ENCODE data around the gene BMP7. TPM values are rescaled to one million over a fixed set of nuclear protein-coding genes. Genes with fewer than 3 reads are reported as not detected.

The BMP7 gene
- total and polyA plus RNA-seq, 12 donors = 0.72 to 19.2 (median 4.1) TPM

GRCh38 chr20:57215426-57215825, 51.0 kb downstream of the BMP7 start:
- intact Hi-C loops (cut with DNase I) = no loop called here
- ATAC-seq (no peak), DNase-seq (no peak)
- no peaks in the 10 kb centered on the region for H3K36me3 ChIP-seq
- peaks cover 0 to 19% (median 10%) of the 10 kb centered on the region in 9 donors for H3K4me1 ChIP-seq
- whole genome bisulfite sequencing, 2 donors = 87 to 89% methylated on average over 6 of the region's 6 CpGs
- no peak overlapping the region for H3K27ac ChIP-seq
- no peaks in the 10 kb centered on the region for H3K9me3 ChIP-seq
- no peak for TF ChIP-seq CTCF (IDR thresholded peaks at IDR 0.05)
- peaks cover 0 to 6% (median 0%) of the 10 kb centered on the region in 7 donors for H3K27me3 ChIP-seq
- H3K4me3 ChIP-seq = no peak overlapping the region

- Histone ChIP-seq H3K9me3 (no peaks in the 10 kb centered on the region), H3K27me3 (peaks cover 0 to 6% (median 0%) of the 10 kb centered on the region in 7 donors), H3K4me3 (no peak overlapping the region), H3K36me3 (no peaks in the 10 kb centered on the region), H3K4me1 (peaks cover 0 to 19% (median 10%) of the 10 kb centered on the region in 9 donors), H3K27ac (no peak overlapping the region)
- ATAC-seq (no peak), DNase-seq (no peak)
- intact Hi-C loops (cut with DNase I) = no loop called here
- TF ChIP-seq CTCF (IDR thresholded peaks at IDR 0.05) = no peak
- WGBS, 2 donors = 93 to 97% methylated on average over 2 of the region's 2 CpGs
These were observed 51.5 kb downstream of the BMP7 start for GRCh38 chr20:57214948-57215347.

- no peak for ATAC-seq
- H3K27me3 ChIP-seq = peaks cover 0 to 6% (median 0%) of the 10 kb centered on the region in 7 donors
- 89 to 90% methylated on average over 7 to 8 of the region's 8 CpGs for WGBS, 2 donors
These were observed 52.0 kb downstream of the BMP7 start for GRCh38 chr20:57214427-57214826.

GRCh38 chr20:57213924-57214323, 52.5 kb downstream of the BMP7 start:
- intact Hi-C loops (cut with DNase I) = no loop called here
- no peak for TF ChIP-seq CTCF (IDR thresholded peaks at IDR 0.05)
- no peak for DNase-seq

More at GRCh38 chr20:57214427-57214826, 52.0 kb downstream of the BMP7 start:
- Histone ChIP-seq H3K27ac (no peak overlapping the region), H3K36me3 (no peaks in the 10 kb centered on the region), H3K4me3 (no peak overlapping the region), H3K4me1 (peaks cover 0 to 19% (median 10%) of the 10 kb centered on the region in 9 donors), H3K9me3 (no peaks in the 10 kb centered on the region)
- no peak for DNase-seq
- intact Hi-C loops (cut with DNase I) = no loop called here
- TF ChIP-seq CTCF (IDR thresholded peaks at IDR 0.05) = no peak

More at GRCh38 chr20:57213924-57214323, 52.5 kb downstream of the BMP7 start:
- Histone ChIP-seq H3K4me3 (no peak overlapping the region), H3K36me3 (no peaks in the 10 kb centered on the region), H3K27ac (no peak overlapping the region), H3K27me3 (peaks cover 0 to 6% (median 0%) of the 10 kb centered on the region in 7 donors), H3K9me3 (no peaks in the 10 kb centered on the region), H3K4me1 (peaks cover 0 to 19% (median 10%) of the 10 kb centered on the region in 9 donors)
- ATAC-seq = no peak
- 94 to 95% methylated on average over 8 of the region's 8 CpGs for WGBS, 2 donors
